AG10803 (cell line): ENCODE results near the gene ARHGAP10.
A peak's percentile ranks its signal among the peaks of the same experiment; 100 is the strongest.

Experiments used
- DNase-seq: peaks from one replicate; pipeline ENCODE4 v3.0.0; 2010; ENCODE audit warnings: low read depth
- H3K4me3 ChIP-seq: 2 replicates; pipeline ENCODE4 v1.5.1; 2011; ENCODE audit warnings: mild to moderate bottlenecking, low read length, control low read depth
- TF ChIP-seq, protein P1 (sequence below): conservative IDR thresholded peaks from 2 replicates; pipeline ENCODE4 v1.5.1; 2011; ENCODE audit warnings: mild to moderate bottlenecking, low read length, control low read depth, inconsistent platforms

ARHGAP10 gene

GRCh38 chr4:147730333-147730732, 1.6 kb upstream of the ARHGAP10 start:
- H3K4me3 ChIP-seq: no peak overlapping the region
- TF ChIP-seq, protein P1, sequence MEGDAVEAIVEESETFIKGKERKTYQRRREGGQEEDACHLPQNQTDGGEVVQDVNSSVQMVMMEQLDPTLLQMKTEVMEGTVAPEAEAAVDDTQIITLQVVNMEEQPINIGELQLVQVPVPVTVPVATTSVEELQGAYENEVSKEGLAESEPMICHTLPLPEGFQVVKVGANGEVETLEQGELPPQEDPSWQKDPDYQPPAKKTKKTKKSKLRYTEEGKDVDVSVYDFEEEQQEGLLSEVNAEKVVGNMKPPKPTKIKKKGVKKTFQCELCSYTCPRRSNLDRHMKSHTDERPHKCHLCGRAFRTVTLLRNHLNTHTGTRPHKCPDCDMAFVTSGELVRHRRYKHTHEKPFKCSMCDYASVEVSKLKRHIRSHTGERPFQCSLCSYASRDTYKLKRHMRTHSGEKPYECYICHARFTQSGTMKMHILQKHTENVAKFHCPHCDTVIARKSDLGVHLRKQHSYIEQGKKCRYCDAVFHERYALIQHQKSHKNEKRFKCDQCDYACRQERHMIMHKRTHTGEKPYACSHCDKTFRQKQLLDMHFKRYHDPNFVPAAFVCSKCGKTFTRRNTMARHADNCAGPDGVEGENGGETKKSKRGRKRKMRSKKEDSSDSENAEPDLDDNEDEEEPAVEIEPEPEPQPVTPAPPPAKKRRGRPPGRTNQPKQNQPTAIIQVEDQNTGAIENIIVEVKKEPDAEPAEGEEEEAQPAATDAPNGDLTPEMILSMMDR: 0 out of 2 replicates have a peak, but pooled peaks have one; percentile 11
- no peak for DNase-seq

- TF ChIP-seq, protein P1: no peak
- peak; percentile 31 for DNase-seq
Observed at GRCh38 chr4:147732518-147733235, 789 bp downstream of the ARHGAP10 start.

DNA sequence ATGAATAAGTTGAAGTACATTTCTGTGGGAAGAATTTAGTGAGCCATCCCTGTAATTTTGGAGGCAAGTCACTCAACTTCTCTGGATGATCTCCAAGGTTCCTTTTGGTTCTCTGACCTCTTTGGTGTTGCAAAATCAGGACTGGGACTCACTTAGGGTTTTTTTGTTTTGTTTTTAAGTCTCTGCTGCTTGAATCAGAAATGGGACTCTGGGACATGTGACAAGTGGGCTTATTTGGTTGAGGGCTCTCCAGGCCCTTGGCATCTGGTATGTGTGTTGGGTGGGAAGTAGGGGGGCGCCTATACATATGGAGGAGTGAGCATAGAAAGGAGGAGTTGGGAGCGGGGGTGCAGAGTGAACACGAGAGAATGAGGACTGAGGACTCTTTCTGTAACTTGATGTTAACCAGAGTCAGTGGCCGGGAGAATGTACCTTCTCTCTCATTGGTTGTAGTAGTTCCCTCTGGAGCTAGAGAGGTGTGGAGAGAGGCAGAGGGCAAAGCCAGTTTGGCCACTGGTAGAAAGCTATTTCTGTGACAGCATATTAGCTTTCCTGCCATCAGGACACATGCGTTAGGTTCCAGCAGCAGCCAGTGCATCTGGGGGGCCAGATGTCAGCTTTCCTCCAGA, 1.9 kb downstream of the ARHGAP10 start:
- TF ChIP-seq, protein P1: no peak
- DNase-seq: peak; percentile 66
- H3K4me3 ChIP-seq: peak overlapping the region; percentile 84

More at GRCh38 chr4:147732518-147733235, 789 bp downstream of the ARHGAP10 start:
- H3K4me3 ChIP-seq: peak overlapping the region; percentile 84

DNA sequence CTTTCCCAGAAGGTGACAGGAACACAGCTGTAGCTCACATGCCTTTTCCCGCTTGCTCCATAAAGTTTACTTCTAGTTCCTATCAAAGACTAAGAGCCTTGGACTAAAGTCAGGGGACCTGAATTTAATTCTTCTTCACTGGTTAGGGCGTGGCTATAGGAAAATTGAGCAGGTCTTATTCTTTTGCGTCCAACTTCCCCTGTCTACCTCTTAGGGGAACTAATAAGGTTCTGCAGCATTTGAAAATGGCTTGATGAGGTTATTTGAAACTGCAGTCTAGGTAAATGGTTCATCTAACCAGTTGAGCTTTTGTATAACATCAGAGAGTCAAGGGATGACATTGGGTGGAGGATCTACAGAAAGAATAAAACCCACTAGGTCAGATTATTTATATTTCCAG, 2.6 kb downstream of the ARHGAP10 start:
- no peak for DNase-seq
- TF ChIP-seq, protein P1: no peak
- H3K4me3 ChIP-seq: peak overlapping the region; percentile 84

GRCh38 chr4:147735413-147736301, 3.8 kb downstream of the ARHGAP10 start:
- TF ChIP-seq, protein P1: no peak
- H3K4me3 ChIP-seq: no peak overlapping the region; the same call in 1 of the 2 replicates
- DNase-seq: peak; percentile 25

- TF ChIP-seq, protein P1: no peak
- H3K4me3 ChIP-seq: no peak overlapping the region
- DNase-seq: peak; percentile 90
Observed at GRCh38 chr4:147736458-147736857, 4.6 kb downstream of the ARHGAP10 start.
